Panc1 (cell line): Measurements from ENCODE around the gene CAP1. TPM values are rescaled to one million over a fixed set of nuclear protein-coding genes. Genes with fewer than 3 reads are reported as not detected.
"Not testable (repeated sequence)": the region's sequence is repeated elsewhere in the genome, so short reads cannot be mapped to it uniquely, and the experiment has no call there.

Source experiments
- ATAC-seq: fragments of 200-7000 bp; cut with Tn5 transposase; 2 replicates; pipeline ENCODE4 v1.9.1; 2020; ENCODE audit warnings: mild to moderate bottlenecking, moderate library complexity
- BruUV-seq: library from RNA; stranded (reverse); fragments of 400-500 nt; replicated peaks from 2 replicates; lab custom pipeline; 2021; lab: Mats Ljungman, UMichigan
- CTCF ChIA-PET: fragments of 300-600 bp; sonication (Branson Sonifier 250); formaldehyde crosslinking; loops from one replicate; lab custom pipeline; 2022; ENCODE audit warnings: antibody characterized with exemption; lab: Charles Lee
- POLR2A ChIA-PET: fragments of 300-600 bp; sonication (Branson Sonifier 250); formaldehyde crosslinking; loops from one replicate; lab custom pipeline; 2022; ENCODE audit warnings: antibody characterized with exemption; lab: Charles Lee
- DNase-seq: peaks from one replicate; pipeline ENCODE4 v3.0.0-alpha.2; 2010; ENCODE audit warnings: low read depth, low spot score
- H3K27ac ChIP-seq: 2 replicates; pipeline ENCODE4 v1.5.1; 2011; ENCODE audit warnings: mild to moderate bottlenecking, low read length, inconsistent platforms
- H3K27me3 ChIP-seq: fragments of 200-500 bp; sonication (Bioruptor generic); 2 replicates; pipeline ENCODE4 v1.6.0; 2014; ENCODE audit warnings: low read length, inconsistent platforms; ENCODE audit not compliant: control insufficient read depth, insufficient read depth
- H3K36me3 ChIP-seq: fragments of 200-500 bp; sonication (Bioruptor generic); 2 replicates; pipeline ENCODE4 v1.5.1; 2014; ENCODE audit warnings: inconsistent platforms, mild to moderate bottlenecking, low read length, moderate library complexity; ENCODE audit not compliant: control insufficient read depth, insufficient read depth
- H3K4me1 ChIP-seq: 2 replicates; pipeline ENCODE4 v1.5.1; 2011; ENCODE audit warnings: inconsistent platforms, mild to moderate bottlenecking, low read length, moderate library complexity; ENCODE audit not compliant: control insufficient read depth, insufficient read depth
- H3K4me3 ChIP-seq, 2 experiments: 2 replicates each; pipeline ENCODE4 v1.5.1; 2011 to 2012; ENCODE audit warnings: low read depth in 2 of 2, low read length in 2 of 2, mild to moderate bottlenecking in 2 of 2, inconsistent platforms in 1 of 2, moderate library complexity in 1 of 2
- H3K9me3 ChIP-seq: fragments of 200-500 bp; sonication (Bioruptor generic); 2 replicates; pipeline ENCODE4 v1.5.1; 2014; ENCODE audit warnings: low read depth, mild to moderate bottlenecking, inconsistent platforms, low read length, moderate library complexity; ENCODE audit not compliant: control insufficient read depth, insufficient read depth
- POLR2AphosphoS5 ChIP-seq: IDR thresholded peaks from 2 replicates; pipeline ENCODE4 v1.6.1; 2012; ENCODE audit warnings: mild to moderate bottlenecking, low read depth, low read length, moderate library complexity
- REST ChIP-seq, 2 experiments: IDR thresholded peaks; 2 replicates each; pipeline ENCODE4 v1.6.1; 2011 to 2012; ENCODE audit warnings: low read depth in 2 of 2, control low read depth in 1 of 2, low read length in 1 of 2, mild to moderate bottlenecking in 1 of 2, moderate library complexity in 1 of 2; ENCODE audit not compliant: insufficient read depth in 1 of 2
- SIN3A ChIP-seq: IDR thresholded peaks from 2 replicates; pipeline ENCODE4 v1.6.1; 2012; ENCODE audit warnings: low read depth, mild to moderate bottlenecking, low read length, moderate library complexity, borderline replicate concordance; ENCODE audit not compliant: insufficient read depth
- TCF7L2 ChIP-seq: IDR thresholded peaks from 2 replicates; pipeline ENCODE4 v1.6.1; 2011; ENCODE audit warnings: mild to moderate bottlenecking, low read depth, low read length, inconsistent platforms
- in situ Hi-C: cut with HindIII; loops from 2 replicates; pipeline ENCODE4 v1.10.0; 2016; ENCODE audit warnings: low sequenced_read_pairs, low pct_unique_long_range_greater_than_20kb
- intact Hi-C: fragments of 100-400 bp; cut with micrococcal nuclease; formaldehyde crosslinking; loops from one replicate; pipeline ENCODE4 v1.10.0; 2022; ENCODE audit not compliant: unreplicated experiment
- total RNA-seq: library from RNA; stranded (reverse); gene quantifications from one replicate; pipeline ENCODE4 v1.2.1, GENCODE V29; 2021; ENCODE audit not compliant: unreplicated experiment
- TF ChIP-seq, protein P1 (sequence below): fragments of 450-650 bp; IDR thresholded peaks from 2 replicates; pipeline ENCODE4 v1.5.1; 2017; ENCODE audit warnings: mild to moderate bottlenecking

Gene CAP1
- total RNA-seq, 1 experiment from 2014 or later, result 463 TPM

GRCh38 chr1:40003156-40004093, 37.1 kb upstream of the CAP1 start:
- DNase-seq (no peak), ATAC-seq (no peak)
- ChIA-PET POLR2A (interaction anchor here (0.5 kb wide), 1 partner anchor 37 kb away, joined by 3 read pairs; the partner anchor contains the start of gene CAP1), CTCF (no interaction called here)
- H3K27ac ChIP-seq, result no peak overlapping the region
- no TSS peak for BruUV-seq
- H3K36me3 ChIP-seq, result no peaks in the 10 kb centered on the region
- H3K27me3 ChIP-seq, result no peaks in the 10 kb centered on the region
- no peaks in the 10 kb centered on the region for H3K9me3 ChIP-seq
- in situ Hi-C loops (no loop called here), intact Hi-C loops (no loop called here)
- H3K4me3 ChIP-seq, result no peak overlapping the region
- no peak for TF ChIP-seq POLR2AphosphoS5
- TF ChIP-seq TCF7L2, result no peak
- no peak for TF ChIP-seq SIN3A
- TF ChIP-seq REST (IDR thresholded peaks at IDR 0.05; ENCODE audit: insufficient read depth in 1 of 2, low read depth in 2 of 2, low read length in 1 of 2), result no peak
- TF ChIP-seq, protein P1, sequence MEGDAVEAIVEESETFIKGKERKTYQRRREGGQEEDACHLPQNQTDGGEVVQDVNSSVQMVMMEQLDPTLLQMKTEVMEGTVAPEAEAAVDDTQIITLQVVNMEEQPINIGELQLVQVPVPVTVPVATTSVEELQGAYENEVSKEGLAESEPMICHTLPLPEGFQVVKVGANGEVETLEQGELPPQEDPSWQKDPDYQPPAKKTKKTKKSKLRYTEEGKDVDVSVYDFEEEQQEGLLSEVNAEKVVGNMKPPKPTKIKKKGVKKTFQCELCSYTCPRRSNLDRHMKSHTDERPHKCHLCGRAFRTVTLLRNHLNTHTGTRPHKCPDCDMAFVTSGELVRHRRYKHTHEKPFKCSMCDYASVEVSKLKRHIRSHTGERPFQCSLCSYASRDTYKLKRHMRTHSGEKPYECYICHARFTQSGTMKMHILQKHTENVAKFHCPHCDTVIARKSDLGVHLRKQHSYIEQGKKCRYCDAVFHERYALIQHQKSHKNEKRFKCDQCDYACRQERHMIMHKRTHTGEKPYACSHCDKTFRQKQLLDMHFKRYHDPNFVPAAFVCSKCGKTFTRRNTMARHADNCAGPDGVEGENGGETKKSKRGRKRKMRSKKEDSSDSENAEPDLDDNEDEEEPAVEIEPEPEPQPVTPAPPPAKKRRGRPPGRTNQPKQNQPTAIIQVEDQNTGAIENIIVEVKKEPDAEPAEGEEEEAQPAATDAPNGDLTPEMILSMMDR, result no peak
- no peaks in the 10 kb centered on the region for H3K4me1 ChIP-seq

DNA sequence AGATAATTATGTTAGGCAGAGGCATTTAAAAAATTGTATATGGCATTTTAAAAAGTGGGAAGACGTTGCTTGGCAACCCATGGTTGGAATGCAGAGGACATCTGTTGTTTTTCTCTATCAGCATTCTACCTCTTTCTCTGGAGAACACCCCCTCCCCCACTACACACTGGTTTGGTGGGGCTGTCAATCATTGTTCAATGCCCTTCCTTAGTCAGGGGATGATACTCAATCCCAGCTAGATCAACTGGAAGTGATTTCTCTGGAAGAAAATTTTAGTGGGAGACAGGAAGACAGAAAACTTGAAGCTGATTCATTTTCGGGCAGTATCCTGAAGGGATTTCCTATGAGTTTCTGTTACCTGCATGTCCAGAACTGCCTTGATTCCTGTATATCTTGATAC, 35.7 kb upstream of the CAP1 start:
- Histone ChIP-seq H3K36me3 (no peaks in the 10 kb centered on the region), H3K4me1 (no peaks in the 10 kb centered on the region), H3K4me3 (no peak overlapping the region), H3K9me3 (no peaks in the 10 kb centered on the region), H3K27me3 (no peaks in the 10 kb centered on the region), H3K27ac (no peak overlapping the region)
- ATAC-seq, result no peak
- POLR2A ChIA-PET, result no interaction called here
- no TSS peak for BruUV-seq
- DNase-seq, result no peak
- TF ChIP-seq REST (IDR thresholded peaks at IDR 0.05; ENCODE audit: insufficient read depth in 1 of 2, low read depth in 2 of 2, low read length in 1 of 2), result no peak
- no peak for TF ChIP-seq SIN3A
- TF ChIP-seq, protein P1, result no peak
- no peak for TF ChIP-seq POLR2AphosphoS5
- TF ChIP-seq TCF7L2, result no peak
- in situ Hi-C loops (no loop called here), intact Hi-C loops (no loop called here)
- CTCF ChIA-PET, result no interaction called here

DNA sequence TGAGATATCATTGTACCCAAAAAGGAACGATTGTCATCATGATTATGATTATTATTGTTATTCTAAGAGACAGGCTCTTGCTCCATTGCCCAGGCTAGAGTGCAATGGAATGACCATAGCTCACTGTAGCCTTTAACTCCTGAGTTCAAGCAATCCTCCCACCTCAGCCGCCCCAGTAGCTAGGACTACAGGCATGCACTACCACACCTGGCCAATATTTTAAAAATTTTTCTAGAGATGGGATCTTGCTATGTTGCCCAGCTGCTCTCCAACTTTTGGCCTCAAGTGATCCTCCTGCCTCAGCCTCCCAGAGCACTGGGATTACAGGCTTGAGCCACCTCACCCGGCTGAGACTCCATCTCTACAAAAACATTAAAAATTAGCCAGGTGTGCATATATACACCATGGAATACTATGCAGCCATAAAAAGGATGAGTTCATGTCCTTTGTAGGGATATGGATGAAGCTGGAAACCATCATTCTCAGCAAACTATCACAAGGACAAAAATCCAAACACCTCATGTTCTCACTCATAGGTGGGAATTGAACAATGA, 33.0 kb upstream of the CAP1 start:
- BruUV-seq, H3K4me1 ChIP-seq, in situ Hi-C loops, ATAC-seq, DNase-seq, H3K27ac ChIP-seq, H3K36me3 ChIP-seq, POLR2A ChIA-PET, H3K4me3 ChIP-seq, H3K9me3 ChIP-seq, intact Hi-C loops, H3K27me3 ChIP-seq: not testable (repeated sequence)
- CTCF ChIA-PET, result interaction anchor here (0.6 kb wide), 1 partner anchor 476 kb away, joined by 4 read pairs; no protein-coding TSS in a partner anchor
